SK-MEL-5 (cell line): ENCODE measurements around the gene NAB2. TPM values are rescaled to one million over a fixed set of nuclear protein-coding genes. Genes with fewer than 3 reads are reported as not detected.
"Not testable (repeated sequence)": the region's sequence is repeated elsewhere in the genome, so short reads cannot be mapped to it uniquely, and the experiment has no call there.

Source experiments
- DNase-seq: peaks from one replicate; pipeline ENCODE4 v3.0.0-alpha.2; 2016; ENCODE audit warnings: low read depth, low spot score
- in situ Hi-C: cut with HindIII; loops from 2 replicates; pipeline ENCODE4 v1.10.0; 2016; ENCODE audit warnings: low sequenced_read_pairs, high pct_unique_total_duplicates, low pct_unique_long_range_greater_than_20kb
- polyA plus RNA-seq, 2 experiments: library from polyadenylated mRNA; depleted of rRNA; stranded (reverse); fragments of >200 nt; gene quantifications; 2 replicates each; pipeline ENCODE4 v1.2.3, GENCODE V29; 2015
- total RNA-seq: library from RNA; depleted of rRNA; stranded (reverse); fragments of >200 nt; shearing (Covaris generic); gene quantifications from 2 replicates; pipeline ENCODE4 v1.2.3, GENCODE V29; 2014; rRNA removed

Gene NAB2, protein sequence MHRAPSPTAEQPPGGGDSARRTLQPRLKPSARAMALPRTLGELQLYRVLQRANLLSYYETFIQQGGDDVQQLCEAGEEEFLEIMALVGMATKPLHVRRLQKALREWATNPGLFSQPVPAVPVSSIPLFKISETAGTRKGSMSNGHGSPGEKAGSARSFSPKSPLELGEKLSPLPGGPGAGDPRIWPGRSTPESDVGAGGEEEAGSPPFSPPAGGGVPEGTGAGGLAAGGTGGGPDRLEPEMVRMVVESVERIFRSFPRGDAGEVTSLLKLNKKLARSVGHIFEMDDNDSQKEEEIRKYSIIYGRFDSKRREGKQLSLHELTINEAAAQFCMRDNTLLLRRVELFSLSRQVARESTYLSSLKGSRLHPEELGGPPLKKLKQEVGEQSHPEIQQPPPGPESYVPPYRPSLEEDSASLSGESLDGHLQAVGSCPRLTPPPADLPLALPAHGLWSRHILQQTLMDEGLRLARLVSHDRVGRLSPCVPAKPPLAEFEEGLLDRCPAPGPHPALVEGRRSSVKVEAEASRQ
- 74.0 and 79.0 TPM in 2 replicates for total RNA-seq
- polyA plus RNA-seq (2015; cell fraction: cytosol; rRNA removed), result 62.1 and 63.5 TPM in 2 replicates
- polyA plus RNA-seq (2015; cell fraction: nucleus; rRNA removed), result 35.8 and 46.9 TPM in 2 replicates

DNA sequence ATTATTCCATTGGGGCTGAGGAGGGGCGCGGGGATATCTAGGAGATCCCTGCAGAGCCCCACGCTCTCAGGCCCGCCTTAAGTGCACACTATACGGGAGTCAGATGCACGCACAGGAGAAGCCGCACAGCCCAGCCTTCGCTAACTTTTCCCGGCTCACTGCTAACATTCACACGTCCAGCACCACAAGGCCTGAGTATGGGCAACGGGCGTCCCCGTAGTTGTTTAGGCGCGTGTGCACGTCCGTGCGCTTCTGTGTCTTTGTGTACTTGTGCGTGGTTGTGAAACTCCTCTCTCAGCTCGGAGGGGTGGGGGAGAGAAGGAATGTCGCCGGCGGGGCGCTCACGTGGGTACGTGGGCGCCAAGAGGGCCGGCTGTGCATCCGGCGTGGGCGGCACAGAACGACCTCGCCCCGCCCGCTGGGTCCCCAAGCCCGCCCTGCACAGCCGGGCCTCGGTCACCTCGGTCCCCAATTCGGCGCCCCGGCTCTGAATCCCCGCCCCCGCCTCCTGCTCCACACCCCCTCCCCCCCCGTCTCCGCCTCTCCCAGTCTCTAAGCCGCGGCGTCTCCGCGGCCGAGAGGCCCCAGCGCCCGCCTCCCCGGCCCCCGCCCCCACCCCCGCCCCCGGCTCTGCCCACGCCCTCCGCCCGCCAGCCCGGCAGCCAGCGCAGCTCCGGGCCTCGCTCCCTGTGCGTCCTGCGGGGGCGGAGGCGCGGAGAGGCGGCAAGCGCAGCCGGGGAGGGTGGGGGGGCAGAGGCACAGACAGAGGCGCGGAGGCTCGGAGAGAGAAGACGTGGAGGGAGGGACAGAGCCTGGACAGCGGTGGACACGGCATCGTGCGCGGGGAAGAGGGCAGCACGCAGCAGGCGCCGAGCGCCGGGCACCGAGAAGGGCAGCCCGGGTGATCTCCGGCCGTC lies at the start of gene NAB2:
Gene NAB2 (plus strand): TSS at position 761 of the 917 bp plus-strand sequence. CDS start 158 bp downstream, outside the sequence.
- in situ Hi-C loops, result no loop called here
- peak; percentile 94 for DNase-seq

- in situ Hi-C loops, result no loop called here
- DNase-seq, result no peak
These were observed 48.7 kb upstream of the NAB2 start for GRCh38 chr12:57040211-57040610.

GRCh38 chr12:57040750-57041149 lies 48.2 kb upstream of the NAB2 start:
- no peak for DNase-seq
- in situ Hi-C loops, result no loop called here

GRCh38 chr12:57042695-57043094 lies 46.2 kb upstream of the NAB2 start:
- in situ Hi-C loops, result no loop called here

GRCh38 chr12:57044468-57044867 lies 44.4 kb upstream of the NAB2 start:
- in situ Hi-C loops, result no loop called here
- DNase-seq, result no peak

More at GRCh38 chr12:57042695-57043094, 46.2 kb upstream of the NAB2 start:
- no peak for DNase-seq

DNA sequence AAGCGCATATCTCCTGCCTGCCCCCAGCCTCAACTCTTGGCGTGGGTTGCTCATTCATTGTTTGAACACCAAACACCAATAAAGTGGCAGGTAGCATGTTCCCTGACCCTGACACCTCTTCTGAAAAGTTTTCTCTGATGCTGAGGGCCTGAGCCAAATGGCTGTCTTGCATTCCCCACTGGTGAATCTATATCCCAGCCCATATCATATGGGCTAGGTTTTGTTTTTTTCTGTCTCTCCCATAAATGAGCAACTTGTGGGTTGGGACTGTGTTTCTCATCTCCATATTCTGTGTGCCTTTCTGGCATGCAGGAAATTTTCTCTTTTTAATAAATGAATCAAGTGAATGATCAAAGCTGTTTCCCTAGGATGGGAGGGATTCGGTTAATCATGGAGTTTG lies 44.0 kb upstream of the NAB2 start:
- in situ Hi-C loops, result no loop called here
- DNase-seq, result no peak

DNA sequence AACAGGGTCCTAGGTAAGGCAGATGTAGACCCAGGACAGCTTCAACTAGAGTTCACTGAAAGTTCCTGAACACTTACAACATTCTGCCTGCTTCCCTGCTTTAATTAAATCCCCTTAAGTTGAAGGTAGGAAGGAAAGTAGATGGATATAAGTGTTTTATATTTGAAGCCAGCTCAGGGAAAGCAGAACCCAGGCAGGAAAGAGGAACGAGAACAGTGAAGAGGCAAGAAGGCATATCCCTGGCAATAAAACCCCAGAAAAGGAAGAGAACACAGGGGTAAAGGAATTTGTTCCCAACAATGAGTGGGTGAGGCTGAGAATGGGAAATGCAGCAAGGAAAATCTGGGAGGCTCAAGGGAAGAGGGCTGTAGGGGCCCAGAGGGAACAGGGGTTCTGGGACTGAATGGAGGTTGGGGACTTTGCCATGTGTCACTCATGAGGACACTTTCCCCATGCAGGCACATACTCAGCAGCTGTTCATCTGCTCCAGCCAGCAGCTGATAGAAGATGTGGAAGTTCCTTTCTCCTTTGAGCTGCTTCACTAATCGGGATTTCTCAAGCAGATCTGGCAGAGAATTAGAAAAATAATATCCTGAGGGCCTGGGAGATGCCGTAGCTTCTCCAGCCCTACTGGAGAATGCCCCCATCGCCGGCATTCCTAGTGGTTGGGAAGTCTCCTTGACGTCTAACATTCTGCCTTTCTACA lies 42.7 kb upstream of the NAB2 start:
- in situ Hi-C loops, result no loop called here
- DNase-seq, result no peak

- DNase-seq, result no peak
- in situ Hi-C loops, result no loop called here
These were observed 41.7 kb upstream of the NAB2 start for GRCh38 chr12:57046947-57047890.

DNA sequence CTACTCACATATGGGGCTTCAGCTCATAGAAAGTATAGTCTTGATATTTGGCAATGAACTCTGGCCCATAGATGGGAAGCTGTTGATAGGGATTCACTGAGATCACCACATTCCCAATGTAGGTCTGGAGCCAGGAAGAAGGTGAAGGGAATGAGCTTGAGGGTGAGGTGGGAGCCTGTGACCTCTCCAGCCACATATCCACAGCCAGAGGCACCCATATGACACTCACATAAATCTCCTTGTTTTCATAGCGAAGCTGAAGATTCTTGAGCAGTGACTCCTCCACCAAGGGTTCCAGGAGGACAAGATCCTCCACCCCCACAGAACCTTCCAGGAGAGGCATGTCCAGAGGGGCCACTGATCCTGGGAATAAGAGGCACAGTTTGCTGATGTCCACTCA lies 40.9 kb upstream of the NAB2 start:
- in situ Hi-C loops, result no loop called here
- DNase-seq, result no peak

DNA sequence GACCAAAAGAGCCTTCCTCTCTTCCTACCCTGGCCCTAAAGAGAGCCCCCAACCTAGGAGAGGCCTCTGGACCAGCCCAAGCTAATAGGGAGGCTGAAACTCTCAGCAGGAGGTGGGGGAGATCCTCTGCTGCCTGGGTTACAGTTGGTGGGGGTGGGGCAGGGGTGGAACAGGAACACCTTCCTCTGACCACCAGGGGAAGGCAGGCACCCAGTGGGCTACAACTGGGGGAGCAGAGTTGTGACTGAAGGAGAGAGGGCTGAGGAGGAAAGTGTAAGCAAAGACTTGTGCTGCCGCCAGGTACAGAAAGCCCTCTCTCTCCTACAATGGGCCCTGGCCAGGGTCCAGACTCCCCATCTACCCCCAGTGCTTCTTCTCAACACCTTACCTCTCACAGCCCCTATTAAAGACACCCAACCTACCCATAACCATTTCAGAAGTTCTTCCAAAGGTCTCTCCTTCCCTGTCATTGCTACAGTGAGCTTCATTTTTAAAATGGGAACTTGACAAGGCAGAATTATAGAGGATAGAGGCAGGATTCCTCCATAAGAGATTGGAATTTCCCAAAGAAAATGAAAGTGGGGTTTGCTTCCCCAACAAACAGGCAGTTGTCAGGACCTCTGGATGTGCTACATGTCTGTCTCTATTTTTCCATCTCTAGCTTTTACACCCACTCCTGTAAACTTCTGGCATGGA lies 40.3 kb upstream of the NAB2 start:
- in situ Hi-C loops, result no loop called here
- DNase-seq, result no peak

GRCh38 chr12:57049119-57049446 lies 39.8 kb upstream of the NAB2 start:
- in situ Hi-C loops, result no loop called here
- DNase-seq, result no peak

- in situ Hi-C loops, result no loop called here
- DNase-seq, result peak; percentile 6
These were observed 39.0 kb upstream of the NAB2 start, which contains the start of gene MYO1A for GRCh38 chr12:57049890-57050289. MYO1A (minus strand) TSS chr12:57050129; CDS start chr12:57048323, 1,806 bp downstream.

GRCh38 chr12:57051011-57051410 lies 37.9 kb upstream of the NAB2 start:
- no peak for DNase-seq
- in situ Hi-C loops, result no loop called here

GRCh38 chr12:57053146-57053545 lies 35.8 kb upstream of the NAB2 start:
- DNase-seq, in situ Hi-C loops: not testable (repeated sequence)

DNA sequence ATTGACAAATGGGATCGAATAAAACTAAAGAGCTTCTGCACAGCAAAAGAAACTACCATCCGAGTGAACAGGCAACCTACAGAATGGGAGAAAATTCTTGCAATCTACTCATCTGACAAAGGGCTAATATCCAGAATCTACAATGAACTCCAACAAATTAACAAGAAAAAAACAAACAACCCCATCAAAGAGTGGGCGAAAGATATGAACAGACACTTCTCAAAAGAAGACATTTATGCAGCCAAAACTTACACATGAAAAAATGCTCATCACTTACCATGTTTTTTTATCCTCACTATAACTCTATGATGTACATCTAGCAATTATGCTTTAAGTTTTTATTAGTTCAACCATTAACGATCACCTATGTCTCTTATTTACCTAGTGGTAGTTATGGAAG lies 35.0 kb upstream of the NAB2 start:
- DNase-seq, in situ Hi-C loops: not testable (repeated sequence)

DNA sequence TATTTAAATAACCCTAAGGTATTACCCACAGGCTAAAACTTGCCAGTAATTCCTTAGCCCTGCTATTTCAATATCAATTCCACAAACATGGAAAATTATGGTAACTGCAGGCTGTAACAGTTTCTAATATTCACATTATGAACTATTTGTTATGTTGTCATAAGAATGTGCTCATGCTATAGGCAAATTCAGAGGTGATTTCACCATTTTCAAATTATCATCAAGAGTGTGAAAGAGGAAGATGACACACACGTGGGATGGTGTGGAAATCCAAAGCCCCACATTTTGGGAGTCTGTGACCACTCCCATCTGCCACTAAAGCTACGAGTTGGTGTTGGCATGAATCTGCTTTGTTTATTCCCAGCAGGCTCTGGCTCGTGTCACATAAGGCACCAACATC lies 33.1 kb upstream of the NAB2 start:
- in situ Hi-C loops, result no loop called here
- no peak for DNase-seq
